Stimulated activated effector memory CD8-positive, alpha-beta T cell treated with anti-CD3 and anti-CD28 coated beads, Interleukin-12 subunit alpha, Interleukin-12 subunit beta, amount 100 ng/mL, for 72 hours (primary cell): ENCODE measurements around the gene TRIM68.
A peak's percentile ranks its signal among the peaks of the same experiment; 100 is the strongest.

Experiments
- ATAC-seq: fragments of 150-1000 bp; cut with Tn5 transposase; 2 replicates; pipeline ENCODE4 v1.10.0; 2021
- DNase-seq, 2 donors: peaks; one replicate each; pipeline ENCODE4 v3.0.0; 2021 to 2022; ENCODE audit warnings: low spot score in 2 of 2
- H3K27ac Mint-ChIP-seq: one replicate; pipeline ENCODE4 v1.8.0; 2022; ENCODE audit warnings: mild to moderate bottlenecking, mixed read lengths
- H3K36me3 Mint-ChIP-seq: one replicate; pipeline ENCODE4 v1.8.0; 2022; ENCODE audit warnings: mild to moderate bottlenecking, mixed read lengths
- H3K4me1 Mint-ChIP-seq: one replicate; pipeline ENCODE4 v1.8.0; 2022; ENCODE audit warnings: mixed read lengths
- H3K4me3 Mint-ChIP-seq: one replicate; pipeline ENCODE4 v1.8.0; 2022; ENCODE audit warnings: mild to moderate bottlenecking, mixed read lengths
- H3K9me3 Mint-ChIP-seq: one replicate; pipeline ENCODE4 v1.8.0; 2022; ENCODE audit warnings: mixed read lengths

The TRIM68 gene

GRCh38 chr11:4619514-4619913, 11.5 kb upstream of the TRIM68 start:
- Mint-ChIP-seq H3K4me3 (no peak overlapping the region), H3K36me3 (no peaks in the 10 kb centered on the region), H3K4me1 (no peaks in the 10 kb centered on the region), H3K9me3 (no peaks in the 10 kb centered on the region), H3K27ac (no peak overlapping the region)
- DNase-seq: no peak
- ATAC-seq: no peak

GRCh38 chr11:4615856-4616444, 7.9 kb upstream of the TRIM68 start:
- Mint-ChIP-seq H3K27ac (no peak overlapping the region), H3K4me1 (no peaks in the 10 kb centered on the region), H3K9me3 (no peaks in the 10 kb centered on the region), H3K36me3 (no peaks in the 10 kb centered on the region), H3K4me3 (no peak overlapping the region)
- DNase-seq: no peak
- no peak for ATAC-seq

GRCh38 chr11:4611986-4612385, 4.0 kb upstream of the TRIM68 start:
- H3K9me3 Mint-ChIP-seq: peaks cover 2% of the 10 kb centered on the region

GRCh38 chr11:4610258-4610935, 2.4 kb upstream of the TRIM68 start:
- Mint-ChIP-seq H3K4me3 (peak overlapping the region; percentile 86), H3K4me1 (peaks cover 36% of the 10 kb centered on the region), H3K36me3 (no peaks in the 10 kb centered on the region), H3K27ac (peak overlapping the region; percentile 91), H3K9me3 (peaks cover 2% of the 10 kb centered on the region)
- DNase-seq (no peak), ATAC-seq (no peak)

More at GRCh38 chr11:4611986-4612385, 4.0 kb upstream of the TRIM68 start:
- DNase-seq: no peak
- no peak overlapping the region for H3K4me3 Mint-ChIP-seq
- no peak overlapping the region for H3K27ac Mint-ChIP-seq
- H3K4me1 Mint-ChIP-seq: peaks cover 25% of the 10 kb centered on the region
- no peak for ATAC-seq
- H3K36me3 Mint-ChIP-seq: no peaks in the 10 kb centered on the region

DNA sequence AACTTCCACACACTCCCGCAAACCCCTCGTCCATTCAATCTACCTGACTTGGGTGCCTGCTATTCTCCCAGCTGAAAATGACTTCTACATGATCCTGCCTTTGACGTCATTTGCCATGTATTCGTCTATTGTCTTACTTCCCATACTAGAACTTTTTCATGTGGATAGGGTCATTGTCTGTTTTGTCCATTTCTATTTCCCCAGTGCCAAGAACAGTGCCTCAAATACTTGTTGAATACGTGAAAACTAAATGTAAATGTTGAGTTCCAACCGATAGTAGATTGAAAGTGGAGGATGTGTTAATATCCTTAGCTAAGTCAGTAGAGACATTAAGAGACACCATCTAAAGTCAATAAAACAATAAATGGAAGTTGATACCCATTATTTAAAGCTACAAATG, 935 bp downstream of the TRIM68 start:
- H3K27ac Mint-ChIP-seq: peak overlapping the region; percentile 91
- no peak for DNase-seq
- no peak for ATAC-seq
- peaks cover 2% of the 10 kb centered on the region for H3K9me3 Mint-ChIP-seq
- peak overlapping the region; percentile 86 for H3K4me3 Mint-ChIP-seq
- peaks cover 12% of the 10 kb centered on the region for H3K36me3 Mint-ChIP-seq
- peaks cover 42% of the 10 kb centered on the region for H3K4me1 Mint-ChIP-seq

DNA sequence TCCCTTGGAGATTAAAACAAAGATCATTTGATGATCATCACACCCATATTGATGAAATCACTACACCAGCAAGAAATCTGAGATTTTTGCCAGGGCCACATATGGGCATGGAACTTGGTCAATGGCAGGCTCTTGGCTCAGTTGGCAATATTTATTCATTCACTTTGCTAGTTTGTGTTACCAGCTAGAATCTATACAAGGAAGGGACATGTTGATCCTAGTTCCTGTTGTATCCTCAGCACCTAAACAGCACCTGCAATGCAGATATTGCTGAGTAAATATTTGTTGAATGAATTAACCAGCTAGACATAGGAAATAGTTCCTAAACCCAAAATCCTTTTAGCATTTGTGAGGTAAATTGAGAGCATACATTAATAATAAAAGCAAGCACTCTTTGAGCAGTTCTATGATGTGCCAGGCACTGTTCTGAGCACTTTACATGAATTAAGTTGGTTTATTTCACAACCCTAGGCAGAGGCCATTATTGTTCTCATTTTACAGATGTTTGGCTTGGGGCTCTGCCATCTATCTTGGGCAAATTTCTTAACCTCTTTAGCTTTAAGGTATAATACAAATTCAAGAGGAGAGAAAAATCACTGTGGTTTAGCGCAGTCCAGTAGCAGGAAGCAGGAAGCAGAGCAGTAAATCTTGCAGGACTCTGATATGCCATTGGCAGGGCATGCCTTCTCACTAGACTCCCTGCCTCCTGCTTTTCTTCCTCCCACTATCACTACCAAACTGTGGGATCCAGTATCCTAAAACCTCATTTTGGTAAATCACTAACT, 1.6 kb downstream of the TRIM68 start:
- H3K4me3 Mint-ChIP-seq: peak overlapping the region; percentile 86
- H3K36me3 Mint-ChIP-seq: peaks cover 17% of the 10 kb centered on the region
- H3K9me3 Mint-ChIP-seq: peaks cover 2% of the 10 kb centered on the region
- DNase-seq (no peak), ATAC-seq (no peak)
- no peak overlapping the region for H3K27ac Mint-ChIP-seq
- H3K4me1 Mint-ChIP-seq: peaks cover 42% of the 10 kb centered on the region

GRCh38 chr11:4605057-4605456, 3.0 kb downstream of the TRIM68 start:
- H3K27ac Mint-ChIP-seq: no peak overlapping the region
- peaks cover 31% of the 10 kb centered on the region for H3K36me3 Mint-ChIP-seq
- no peak overlapping the region for H3K4me3 Mint-ChIP-seq
- DNase-seq: no peak
- H3K9me3 Mint-ChIP-seq: peaks cover 2% of the 10 kb centered on the region
- no peak for ATAC-seq
- peaks cover 34% of the 10 kb centered on the region for H3K4me1 Mint-ChIP-seq

- Mint-ChIP-seq H3K4me3 (no peak within 1 kb of the TSS), H3K9me3 (no peaks in the 10 kb centered on the region), H3K27ac (no peak within 1 kb of the TSS), H3K4me1 (no peaks in the 10 kb centered on the region), H3K36me3 (peaks cover 5% of the 10 kb centered on the region)
- DNase-seq (no peak), ATAC-seq (no peak)
Observed at GRCh38 chr11:4593739-4594138, 14.3 kb downstream of the TRIM68 start, which contains the start of gene OR52I1. TSS of gene OR52I1 (plus strand) at chr11:4594039. CDS start at chr11:4594039, 0 bp downstream.

DNA sequence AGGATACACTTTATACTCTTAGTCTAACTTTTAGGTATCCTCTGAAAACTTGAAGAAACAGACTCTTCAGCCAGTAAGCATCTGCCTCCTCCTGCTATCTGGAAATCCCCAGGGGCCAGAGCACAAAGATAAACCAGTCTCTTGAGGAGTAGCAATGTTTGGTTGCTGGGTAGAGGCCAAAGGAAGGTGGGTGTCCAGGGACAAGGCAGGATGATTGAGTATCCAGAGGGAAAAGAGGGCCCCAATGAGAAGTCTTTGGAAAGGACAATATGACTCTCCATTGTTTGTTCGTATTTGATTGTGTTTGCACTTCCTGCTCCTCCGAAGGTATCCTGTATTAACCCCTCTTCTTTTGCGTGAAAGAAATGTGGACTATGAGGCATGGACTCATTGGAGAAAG, 19.0 kb downstream of the TRIM68 start:
- no peak overlapping the region for H3K4me3 Mint-ChIP-seq
- DNase-seq: no peak
- no peaks in the 10 kb centered on the region for H3K4me1 Mint-ChIP-seq
- ATAC-seq: no peak
- H3K27ac Mint-ChIP-seq: no peak overlapping the region
- H3K9me3 Mint-ChIP-seq: no peaks in the 10 kb centered on the region
- no peaks in the 10 kb centered on the region for H3K36me3 Mint-ChIP-seq

- DNase-seq (no peak), ATAC-seq (no peak)
- Mint-ChIP-seq H3K9me3 (no peaks in the 10 kb centered on the region), H3K4me3 (no peak within 1 kb of the TSS), H3K4me1 (no peaks in the 10 kb centered on the region), H3K27ac (no peak within 1 kb of the TSS), H3K36me3 (no peaks in the 10 kb centered on the region)
Observed at GRCh38 chr11:4581443-4581842, 26.6 kb downstream of the TRIM68 start, which contains the start of gene OR52I2. TSS of gene OR52I2 (plus strand) at chr11:4581743.

- H3K4me1 Mint-ChIP-seq: peaks cover 5% of the 10 kb centered on the region
- DNase-seq (no peak), ATAC-seq (no peak)
- no peaks in the 10 kb centered on the region for H3K36me3 Mint-ChIP-seq
- H3K9me3 Mint-ChIP-seq: no peaks in the 10 kb centered on the region
- no peak overlapping the region for H3K27ac Mint-ChIP-seq
- H3K4me3 Mint-ChIP-seq: no peak overlapping the region
Observed at GRCh38 chr11:4580124-4580523, 27.9 kb downstream of the TRIM68 start.

DNA sequence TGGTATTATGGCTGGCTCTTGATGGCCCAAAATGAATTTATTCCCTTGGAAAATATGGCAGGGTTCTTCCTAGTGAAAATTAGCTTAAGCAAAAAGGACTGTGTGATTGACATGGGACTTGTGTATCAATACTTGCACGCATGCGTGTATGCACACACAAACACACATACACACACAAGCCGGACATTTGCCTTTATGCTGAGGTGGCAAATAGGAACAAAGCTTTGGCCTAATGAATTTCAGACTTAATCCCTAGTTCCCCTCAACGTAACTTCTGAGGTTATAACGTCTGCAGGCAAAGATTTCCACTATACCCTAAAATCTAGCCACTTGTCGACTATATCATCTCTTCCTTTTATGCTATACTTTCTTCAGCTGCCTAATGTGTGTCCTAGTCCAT, 29.4 kb downstream of the TRIM68 start:
- Mint-ChIP-seq H3K36me3 (no peaks in the 10 kb centered on the region), H3K9me3 (no peaks in the 10 kb centered on the region), H3K27ac (no peak overlapping the region), H3K4me3 (no peak overlapping the region), H3K4me1 (peaks cover 5% of the 10 kb centered on the region)
- DNase-seq (no peak), ATAC-seq (no peak)

DNA sequence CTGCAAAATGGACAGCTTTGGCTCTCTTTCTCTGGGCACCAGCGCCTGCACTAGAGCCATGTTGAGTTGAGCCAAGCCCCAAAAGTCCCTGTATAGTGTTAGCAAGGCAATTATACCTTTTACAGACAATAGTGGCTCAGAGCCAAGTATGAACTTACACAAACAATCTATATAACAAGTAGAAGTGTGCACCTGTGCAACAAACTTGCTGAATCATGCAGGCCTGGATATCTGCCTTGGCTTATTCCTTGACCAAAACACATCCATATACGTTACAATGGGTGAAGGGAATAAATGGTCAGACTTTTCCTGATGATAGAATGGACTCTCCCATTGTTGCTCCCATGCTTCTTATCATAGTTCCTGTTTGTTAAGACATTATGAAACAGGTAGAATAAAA, 30.3 kb downstream of the TRIM68 start:
- no peak for ATAC-seq

DNA sequence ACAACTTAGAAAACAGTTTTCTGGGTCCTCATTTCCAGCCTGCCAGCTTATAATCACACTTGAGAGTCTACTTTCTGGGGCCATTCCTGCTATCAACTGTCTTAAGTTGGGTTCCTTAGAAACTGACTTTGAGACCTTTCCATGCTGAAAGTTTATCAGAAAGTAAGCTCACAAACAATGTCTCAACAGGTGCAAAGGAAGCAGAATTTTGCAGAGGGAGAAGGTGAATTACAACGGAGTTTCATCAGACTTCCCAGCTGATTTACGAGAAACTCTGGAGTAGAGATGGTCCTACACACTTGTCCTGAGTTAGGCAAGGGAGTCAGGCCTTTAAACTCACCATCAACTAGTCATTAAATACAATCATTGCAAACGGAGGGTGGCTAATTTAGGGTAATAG, 31.2 kb downstream of the TRIM68 start:
- DNase-seq (no peak), ATAC-seq (no peak)
- no peaks in the 10 kb centered on the region for H3K36me3 Mint-ChIP-seq
- H3K4me3 Mint-ChIP-seq: no peak overlapping the region
- no peak overlapping the region for H3K27ac Mint-ChIP-seq
- peaks cover 5% of the 10 kb centered on the region for H3K4me1 Mint-ChIP-seq
- H3K9me3 Mint-ChIP-seq: no peaks in the 10 kb centered on the region

More for the DNA sequence above, 30.3 kb downstream of the TRIM68 start:
- peaks cover 5% of the 10 kb centered on the region for H3K4me1 Mint-ChIP-seq
- H3K4me3 Mint-ChIP-seq: no peak overlapping the region
- H3K27ac Mint-ChIP-seq: no peak overlapping the region
- DNase-seq: no peak
- no peaks in the 10 kb centered on the region for H3K9me3 Mint-ChIP-seq
- no peaks in the 10 kb centered on the region for H3K36me3 Mint-ChIP-seq

- no peak overlapping the region for H3K4me3 Mint-ChIP-seq
- H3K4me1 Mint-ChIP-seq: no peaks in the 10 kb centered on the region
- H3K27ac Mint-ChIP-seq: no peak overlapping the region
- H3K36me3 Mint-ChIP-seq: no peaks in the 10 kb centered on the region
- ATAC-seq: no peak
- H3K9me3 Mint-ChIP-seq: no peaks in the 10 kb centered on the region
- DNase-seq: no peak
Observed at GRCh38 chr11:4569075-4569474, 39.0 kb downstream of the TRIM68 start.

- Mint-ChIP-seq H3K9me3 (peaks cover 3% of the 10 kb centered on the region), H3K27ac (no peak overlapping the region), H3K4me1 (no peaks in the 10 kb centered on the region), H3K4me3 (no peak overlapping the region), H3K36me3 (no peaks in the 10 kb centered on the region)
- no peak for ATAC-seq
- no peak for DNase-seq
Observed at GRCh38 chr11:4565371-4565770, 42.7 kb downstream of the TRIM68 start.
